ENCODE data around the gene RRP9. TPM values are rescaled to one million over a fixed set of nuclear protein-coding genes. Genes with fewer than 3 reads are reported as not detected.
"Not testable (repeated sequence)": the region's sequence is repeated elsewhere in the genome, so short reads cannot be mapped to it uniquely, and the experiment has no call there.

The RRP9 gene
- total RNA-seq, 1 donor, result 32.3 TPM

DNA sequence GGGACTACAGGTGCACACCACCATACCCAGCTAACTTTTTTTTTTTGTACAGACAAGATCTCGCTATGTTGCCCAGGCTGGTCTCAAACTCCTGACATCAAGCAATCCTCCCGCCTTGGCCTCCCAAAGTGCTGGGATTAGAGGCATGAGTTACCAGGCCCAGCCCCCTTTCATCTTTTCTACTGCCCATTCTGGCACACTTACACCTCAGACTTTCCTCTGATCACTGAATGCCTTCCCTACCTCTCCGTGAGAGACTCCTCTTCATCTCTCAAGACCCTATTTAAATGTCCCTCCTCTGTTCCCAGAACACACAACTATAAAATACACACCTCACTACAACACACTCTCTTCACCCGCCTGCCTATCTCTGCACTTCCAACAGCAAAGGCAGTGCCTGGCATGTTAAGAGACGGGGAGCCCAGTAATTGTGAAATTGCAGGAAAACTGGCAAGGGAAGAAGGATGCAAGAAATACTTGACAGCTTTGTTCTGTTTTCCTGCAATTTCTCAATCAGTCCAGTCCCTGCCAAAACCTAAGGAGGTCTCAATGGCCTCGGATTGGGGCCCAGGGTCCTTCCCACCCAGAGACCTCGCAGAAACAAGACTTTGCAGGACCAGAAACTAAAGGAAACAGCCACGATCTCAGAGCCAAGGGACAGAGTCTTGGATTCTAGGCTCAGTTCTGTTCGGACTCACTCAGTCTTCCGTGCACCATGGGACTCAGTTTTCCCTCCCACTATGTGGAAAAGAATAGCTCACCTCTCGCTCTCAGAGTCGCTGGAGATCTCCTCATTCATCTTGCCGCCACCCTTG, 849 bp downstream of the RRP9 start:
- no peak for DNase-seq (ENCODE audit: low read depth in 2 of 3, low spot score in 2 of 3)

DNA sequence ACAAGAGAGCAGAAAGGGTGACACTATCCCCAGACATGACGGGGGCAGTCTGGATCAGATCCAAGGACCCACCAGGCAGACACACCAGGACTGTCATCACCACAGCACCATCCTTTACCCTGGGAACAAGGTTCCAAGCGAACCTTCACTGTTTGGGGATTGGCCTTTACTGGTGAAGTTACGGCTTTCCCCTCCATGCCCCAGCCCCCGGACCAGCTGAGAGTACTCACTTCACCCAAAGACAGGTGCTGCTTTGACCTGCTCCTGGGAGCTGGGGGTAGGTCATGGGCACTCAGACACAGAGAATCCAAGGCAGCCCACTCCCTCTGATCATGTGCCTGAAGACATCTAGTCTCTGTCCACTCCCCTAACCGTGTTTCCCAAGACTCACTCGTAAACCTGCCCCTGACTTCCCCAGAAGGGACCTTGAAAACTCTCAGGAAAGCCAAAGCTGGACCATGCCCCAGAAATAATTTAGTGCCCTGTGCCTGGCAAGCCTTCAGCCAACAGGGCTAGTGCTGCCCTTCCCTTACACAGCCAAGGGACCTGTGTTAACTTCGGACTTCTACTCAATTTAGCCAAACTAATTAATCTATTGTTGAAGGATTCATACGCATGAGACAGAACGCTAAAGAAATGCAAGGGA, 2.8 kb downstream of the RRP9 start:
- no peak for DNase-seq (ENCODE audit: low read depth in 2 of 3, low spot score in 2 of 3)

DNA sequence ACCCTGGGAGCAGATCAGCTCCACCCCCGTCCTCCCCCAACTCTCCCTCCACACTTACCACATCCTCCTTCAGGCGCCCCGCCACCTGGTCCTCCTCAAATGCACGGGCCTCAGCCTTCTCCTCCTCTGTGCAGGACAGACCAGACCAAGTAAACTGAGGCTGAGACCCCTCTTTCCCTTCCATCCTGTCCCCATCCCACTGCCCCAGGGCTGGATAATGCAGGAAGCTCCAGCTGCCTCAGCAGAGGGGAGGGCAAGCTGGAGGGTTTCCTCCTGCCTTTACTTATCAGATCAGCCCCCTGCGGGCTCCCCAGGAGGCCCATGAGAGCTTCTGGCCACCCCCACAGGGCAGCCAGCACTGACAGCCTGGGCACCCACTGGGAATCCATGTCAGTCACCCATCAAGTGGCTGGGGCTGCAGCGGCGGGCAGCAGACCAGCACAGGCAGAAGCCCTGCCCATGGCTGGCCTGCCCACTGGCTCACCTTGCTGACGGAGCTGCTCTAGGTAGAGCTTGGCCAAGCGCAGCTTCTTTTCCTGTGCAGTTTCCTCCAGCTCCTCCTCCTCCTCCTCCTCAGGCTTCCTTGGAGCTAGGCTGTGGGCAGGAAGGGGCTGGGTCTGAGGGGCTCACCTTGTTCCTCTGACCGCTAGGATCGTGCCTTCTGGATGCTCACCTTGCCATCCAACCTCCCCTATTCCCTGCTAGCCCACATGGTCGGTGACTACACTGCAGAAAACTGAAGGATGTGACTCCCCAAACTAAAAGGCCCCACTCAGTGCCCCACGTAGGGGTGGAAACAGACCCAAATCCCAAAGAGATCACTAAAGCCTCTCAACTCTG, 3.9 kb downstream of the RRP9 start:
- DNase-seq (ENCODE audit: low read depth in 2 of 3, low spot score in 2 of 3), result no peak

DNA sequence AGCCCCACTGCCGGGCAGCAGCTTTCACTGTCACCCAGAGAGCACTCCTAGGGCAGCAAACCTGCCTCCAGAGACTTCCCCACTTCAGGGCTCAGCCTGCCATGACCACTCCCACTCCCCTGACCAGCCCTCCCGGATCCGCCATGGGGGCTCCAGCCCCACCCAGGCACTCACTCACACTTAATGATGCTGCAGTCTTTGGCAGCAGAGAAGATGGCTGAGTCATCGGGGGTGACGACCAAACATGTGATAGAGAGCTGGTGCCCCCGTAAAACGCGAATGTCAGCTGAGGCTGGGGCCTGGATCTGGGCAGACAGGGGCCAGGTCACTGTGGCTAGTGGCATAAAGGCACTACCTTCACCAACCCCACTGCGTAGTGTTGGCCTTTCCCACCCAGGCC, 4.7 kb downstream of the RRP9 start:
- no peak for DNase-seq (ENCODE audit: low read depth in 2 of 3, low spot score in 2 of 3)

DNA sequence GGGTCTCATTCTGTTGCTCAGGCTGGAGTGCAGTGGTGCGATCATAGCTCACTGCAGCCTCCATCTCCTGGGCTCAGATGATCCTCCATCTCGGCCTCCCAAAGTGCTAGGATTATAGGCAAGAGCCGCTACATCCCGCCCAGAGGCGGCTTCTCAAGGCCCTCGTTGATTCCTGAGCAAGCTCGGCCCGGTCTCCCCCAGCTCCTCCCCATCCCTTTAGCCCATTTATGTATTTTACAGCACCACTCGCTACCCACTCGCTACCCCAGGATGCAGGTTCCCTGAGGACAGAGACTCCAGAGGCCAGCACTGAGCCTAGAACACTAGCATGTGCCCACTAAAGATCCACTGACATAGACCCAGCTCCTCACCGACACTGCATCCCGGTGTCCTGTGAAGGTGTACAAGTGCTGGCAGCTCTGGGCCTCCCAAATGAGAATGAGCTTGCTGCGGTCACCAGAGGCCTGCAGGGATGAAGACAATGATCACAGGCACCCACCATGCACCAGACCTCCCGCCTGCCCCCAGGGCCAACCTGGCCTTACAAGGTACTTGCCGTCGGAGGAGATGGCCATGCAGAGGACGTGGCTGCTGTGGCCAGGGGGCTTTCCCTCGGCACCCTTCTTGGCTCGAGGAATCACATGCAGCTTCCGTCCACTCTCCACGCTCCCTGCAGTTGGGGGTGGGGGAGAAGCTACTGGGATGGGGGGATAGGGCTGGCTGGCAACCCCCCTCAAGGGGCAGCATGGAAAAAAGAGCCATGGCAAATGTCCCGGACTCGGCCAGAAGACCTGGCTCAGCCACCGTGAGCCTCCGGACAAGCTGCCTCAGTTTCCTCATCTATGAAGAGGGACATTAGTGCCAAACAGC, 5.6 kb downstream of the RRP9 start:
- DNase-seq (ENCODE audit: low read depth in 2 of 3, low spot score in 2 of 3), result no peak

DNA sequence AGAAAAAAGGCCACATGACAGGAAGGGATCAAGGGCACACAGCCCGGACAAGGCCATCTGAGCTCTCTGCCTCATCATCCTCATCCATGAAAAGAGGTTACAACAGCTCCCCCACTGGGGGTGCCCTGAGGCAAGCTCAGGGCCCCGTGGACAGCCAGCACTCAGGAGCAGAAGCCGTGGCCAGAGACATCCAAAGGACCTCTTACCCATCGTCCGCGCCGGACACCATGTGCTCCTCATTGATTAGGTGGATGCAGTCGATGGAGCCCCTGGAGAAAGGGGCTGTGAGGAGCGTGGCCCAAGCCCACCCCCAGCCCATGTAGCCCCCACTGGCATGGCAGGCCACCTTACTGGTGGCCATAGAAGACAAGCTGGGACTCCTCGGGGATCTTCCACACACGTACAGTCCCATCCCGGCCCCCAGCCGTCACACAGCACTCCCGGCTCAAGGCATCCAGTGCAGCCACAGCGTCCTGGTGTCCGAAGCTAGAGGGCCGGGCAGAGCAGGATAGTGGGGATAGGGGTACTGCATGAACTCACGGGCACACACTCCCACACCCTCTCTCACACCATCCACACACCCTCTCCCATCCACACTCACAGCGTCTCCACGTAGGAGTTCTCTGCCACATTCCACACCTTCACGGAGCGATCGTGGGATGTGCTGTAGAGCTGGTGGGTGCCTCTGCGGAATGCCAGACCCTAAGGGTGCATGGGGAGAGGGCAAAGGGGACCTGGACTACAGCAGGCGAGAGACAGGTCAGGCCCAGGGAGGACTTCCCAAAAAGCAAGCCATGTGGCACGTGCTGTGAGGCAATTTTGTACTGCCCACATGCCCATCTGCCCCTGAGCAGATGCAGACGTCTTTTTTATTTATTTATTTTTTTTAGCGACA, 6.5 kb downstream of the RRP9 start:
- no peak for DNase-seq (ENCODE audit: low read depth in 2 of 3, low spot score in 2 of 3)

DNA sequence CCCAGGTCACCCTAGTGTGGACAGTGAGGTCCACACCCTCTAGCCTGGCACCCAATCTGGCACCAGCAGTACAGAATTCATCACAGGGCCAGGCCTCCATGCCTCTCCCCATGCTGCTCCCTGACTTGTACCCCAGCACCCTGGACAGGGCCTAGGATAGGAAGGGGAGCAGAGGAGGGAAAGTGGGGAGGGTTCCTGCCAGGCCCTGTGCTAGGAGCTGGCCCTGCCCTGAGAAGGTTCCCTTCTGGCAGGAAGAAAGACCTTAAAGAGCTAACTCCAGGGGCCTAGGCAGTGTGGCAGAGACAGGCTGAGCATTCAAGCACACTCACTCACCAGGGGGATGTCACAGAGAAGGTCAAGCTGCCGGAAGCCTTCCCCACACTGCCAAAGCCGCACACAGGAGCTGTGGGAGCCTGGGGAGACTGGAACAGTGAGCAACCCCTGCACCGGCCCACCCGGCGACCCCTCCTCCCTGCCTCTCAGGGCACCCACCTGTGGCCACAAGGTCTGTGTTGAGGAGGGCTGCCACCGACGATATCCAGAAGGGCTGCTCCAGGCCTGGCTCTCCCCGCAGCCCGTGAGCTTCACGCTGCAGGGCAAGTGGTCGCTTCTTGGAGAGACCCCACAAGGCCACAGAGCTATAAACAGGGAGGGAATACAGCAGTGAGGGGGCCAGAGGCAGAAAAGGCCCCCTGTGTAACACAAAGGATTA, 7.4 kb downstream of the RRP9 start:
- DNase-seq (ENCODE audit: low read depth in 2 of 3, low spot score in 2 of 3), result no peak

DNA sequence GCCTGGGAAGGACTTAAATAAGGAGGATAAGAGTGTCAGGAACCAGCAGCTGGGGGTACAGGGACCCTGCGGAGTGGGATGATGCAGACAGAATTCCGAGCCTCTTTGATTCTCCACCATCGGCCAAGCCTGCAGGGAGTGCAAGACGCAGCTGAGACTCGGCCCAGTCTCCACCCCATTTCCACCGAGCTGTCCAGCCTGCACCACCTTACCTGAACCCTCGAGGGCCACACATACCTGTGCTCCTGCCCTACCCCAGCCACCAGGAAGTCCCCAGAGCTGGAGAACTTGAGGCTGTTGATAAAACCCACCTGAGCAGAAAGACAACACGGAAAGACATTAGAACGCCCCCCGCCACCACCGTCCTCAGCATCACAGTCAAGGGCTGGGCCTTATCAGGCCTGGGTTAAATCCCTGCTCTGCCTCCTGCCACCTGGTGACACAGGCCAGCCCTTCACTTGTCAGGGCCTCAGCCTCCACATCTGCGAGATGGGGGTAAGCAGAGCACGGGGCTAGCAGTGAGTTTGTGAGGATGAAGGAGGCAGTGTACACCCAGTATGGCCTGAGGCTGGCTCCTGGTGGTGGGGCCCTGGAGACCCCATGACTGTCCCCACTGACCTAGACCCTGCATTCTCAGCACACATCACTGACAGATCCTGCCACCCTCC, 8.1 kb downstream of the RRP9 start:
- DNase-seq (ENCODE audit: low read depth in 2 of 3, low spot score in 2 of 3), result no peak

DNA sequence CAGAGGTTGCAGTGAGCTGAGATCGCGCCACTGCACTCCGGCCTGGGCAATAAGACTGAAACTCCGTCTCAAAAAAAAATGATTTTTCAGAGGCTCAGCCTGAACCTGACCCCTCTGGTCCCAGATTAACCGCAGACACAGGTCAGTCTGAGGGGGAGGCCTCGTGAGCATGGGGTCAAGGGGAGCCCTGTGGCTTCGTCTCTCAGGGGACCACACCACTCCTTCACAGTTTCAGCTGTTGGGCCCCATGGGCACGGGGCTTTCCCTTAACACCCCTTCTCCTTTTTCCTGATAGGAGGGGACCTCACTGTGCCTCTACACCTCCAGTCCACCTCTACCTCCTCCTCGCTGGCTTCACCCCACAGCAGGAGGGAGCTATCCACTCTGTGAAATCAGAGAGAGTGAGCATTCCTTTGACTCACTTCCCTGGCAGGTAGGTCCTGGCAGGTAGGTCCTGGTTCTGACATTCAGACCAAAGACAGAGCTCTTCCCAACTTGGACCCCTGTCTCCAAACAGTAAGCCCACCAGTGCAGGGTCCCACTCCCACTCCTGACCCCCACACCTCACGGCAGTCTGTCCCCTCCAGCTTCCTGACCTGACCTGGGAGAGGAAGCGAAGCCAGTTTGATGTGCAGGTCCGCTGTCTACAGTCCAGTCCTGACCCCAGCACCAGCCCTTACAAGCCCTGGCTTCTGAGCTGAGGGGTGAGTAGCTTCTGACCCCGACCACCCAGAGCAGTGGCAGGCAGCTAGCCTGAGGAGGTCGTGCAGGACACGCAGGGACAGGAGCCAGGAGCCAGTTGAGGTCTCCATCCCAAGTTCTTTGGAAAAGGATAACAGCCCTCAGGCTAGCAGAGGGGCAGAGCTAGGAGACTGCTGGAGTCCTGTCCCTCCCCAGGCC, 9.0 kb downstream of the RRP9 start:
- DNase-seq (ENCODE audit: low read depth in 2 of 3, low spot score in 2 of 3), result no peak

DNA sequence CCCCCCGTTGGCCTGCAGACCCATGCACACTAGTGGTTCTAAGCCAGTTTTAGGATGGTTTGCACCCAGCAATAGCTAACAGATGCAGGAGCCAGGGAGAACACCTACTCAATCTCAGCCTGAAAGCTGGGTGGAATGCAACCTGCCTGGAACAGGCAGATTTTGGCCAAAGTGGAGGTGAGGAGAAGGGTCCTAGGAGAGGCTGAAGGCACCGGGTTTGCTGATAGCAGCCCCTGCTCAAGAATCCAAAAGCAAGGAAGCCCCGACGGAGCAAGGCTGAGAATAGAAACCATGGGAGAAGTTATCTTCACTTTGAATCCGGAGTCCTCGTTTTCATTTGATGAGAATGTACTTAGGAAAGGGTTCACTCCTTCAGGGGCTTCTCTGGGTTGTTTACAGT, 9.9 kb downstream of the RRP9 start:
- no peak for DNase-seq (ENCODE audit: low read depth in 2 of 3, low spot score in 2 of 3)

DNA sequence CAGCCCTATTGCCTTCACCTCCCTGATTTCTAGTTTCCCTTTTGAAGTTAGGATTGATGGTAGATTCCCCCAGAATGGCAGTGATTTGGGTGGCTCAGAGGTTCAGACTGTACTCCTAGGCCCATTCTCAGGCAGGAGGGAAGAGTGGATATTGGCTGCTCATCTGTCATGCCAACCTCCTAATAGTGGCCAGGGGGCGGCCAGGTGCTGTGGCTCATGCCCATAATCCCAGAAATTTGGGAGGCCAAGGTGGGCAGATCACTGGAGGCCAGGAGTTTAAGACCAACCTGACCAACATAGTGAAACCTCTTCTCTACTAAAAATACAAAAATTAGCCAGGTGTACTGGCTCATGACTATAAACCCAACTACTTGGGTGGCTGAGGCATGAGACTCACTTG, 11.3 kb downstream of the RRP9 start:
- no peak for DNase-seq (ENCODE audit: low read depth in 2 of 3, low spot score in 2 of 3)

DNA sequence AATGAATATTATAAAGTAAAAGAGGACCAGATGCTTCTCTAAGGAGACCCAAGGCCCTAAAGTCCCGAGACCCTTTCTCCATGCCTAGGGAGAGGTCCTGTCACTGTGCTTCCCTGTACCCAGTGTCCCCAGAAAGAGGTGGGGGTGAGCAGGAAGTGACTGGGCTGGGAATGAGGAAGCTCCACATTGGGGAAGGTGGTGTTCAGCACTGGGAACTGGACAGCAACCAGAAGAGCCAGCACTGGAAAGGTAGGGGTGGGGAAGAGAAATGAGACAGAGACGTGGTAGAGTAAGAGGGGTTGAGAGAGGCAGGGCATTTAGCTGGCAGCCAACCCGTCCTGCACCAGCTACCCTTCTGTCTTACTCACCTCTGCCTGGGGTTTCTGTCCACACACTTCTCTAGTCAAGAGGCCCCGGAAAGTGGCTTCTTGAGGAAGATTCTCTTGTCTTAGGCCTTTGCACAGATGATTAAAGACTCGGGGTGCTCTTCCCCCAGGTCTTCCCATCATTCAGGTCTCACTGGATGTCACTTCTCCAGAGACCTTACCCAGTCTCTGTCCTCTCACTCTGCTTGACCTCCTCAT, 12.2 kb downstream of the RRP9 start:
- DNase-seq (ENCODE audit: low read depth in 2 of 3, low spot score in 2 of 3), result no peak

DNA sequence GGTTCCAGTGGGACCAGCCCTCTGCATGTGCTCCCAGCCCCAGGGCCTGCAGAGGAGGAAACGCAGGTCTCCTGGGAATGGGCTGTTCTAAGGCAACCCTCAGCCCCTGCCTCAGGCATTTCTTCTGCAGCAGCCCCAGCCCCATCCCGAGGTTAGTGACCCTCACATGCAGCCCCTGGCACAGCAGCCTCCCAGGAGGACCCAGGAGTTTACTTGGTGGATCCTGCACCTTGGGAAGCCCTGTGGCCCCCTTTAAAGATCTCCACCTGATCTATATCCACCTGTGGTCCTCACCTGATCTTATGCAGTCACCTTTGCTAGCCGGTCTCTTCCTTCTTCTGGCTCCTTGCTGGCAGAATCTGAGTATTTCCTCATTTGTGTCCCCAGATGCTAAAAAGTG, 12.7 kb downstream of the RRP9 start:
- not testable (repeated sequence) for DNase-seq (ENCODE audit: low read depth in 2 of 3, low spot score in 2 of 3)

DNA sequence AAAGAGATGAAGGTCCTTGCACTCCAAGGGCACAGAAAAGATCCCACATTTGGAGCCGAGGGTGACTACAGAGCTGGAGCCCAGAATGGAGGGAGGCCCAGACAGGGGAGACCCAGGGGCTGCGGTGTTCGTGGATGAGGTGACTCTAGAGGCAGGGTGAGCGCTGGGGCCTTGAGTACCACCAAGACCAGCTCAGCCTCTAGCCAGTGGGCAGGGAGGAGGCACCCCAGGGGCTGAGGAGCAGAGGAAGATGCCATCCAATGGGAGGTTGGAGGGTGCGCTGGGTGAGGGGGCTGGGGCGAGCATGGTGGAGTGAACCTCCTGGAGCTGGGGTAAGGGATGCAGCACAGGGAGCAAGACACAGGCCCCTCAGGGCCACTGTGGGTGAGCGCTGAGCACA, 13.3 kb downstream of the RRP9 start:
- no peak for DNase-seq (ENCODE audit: low read depth in 2 of 3, low spot score in 2 of 3)

DNA sequence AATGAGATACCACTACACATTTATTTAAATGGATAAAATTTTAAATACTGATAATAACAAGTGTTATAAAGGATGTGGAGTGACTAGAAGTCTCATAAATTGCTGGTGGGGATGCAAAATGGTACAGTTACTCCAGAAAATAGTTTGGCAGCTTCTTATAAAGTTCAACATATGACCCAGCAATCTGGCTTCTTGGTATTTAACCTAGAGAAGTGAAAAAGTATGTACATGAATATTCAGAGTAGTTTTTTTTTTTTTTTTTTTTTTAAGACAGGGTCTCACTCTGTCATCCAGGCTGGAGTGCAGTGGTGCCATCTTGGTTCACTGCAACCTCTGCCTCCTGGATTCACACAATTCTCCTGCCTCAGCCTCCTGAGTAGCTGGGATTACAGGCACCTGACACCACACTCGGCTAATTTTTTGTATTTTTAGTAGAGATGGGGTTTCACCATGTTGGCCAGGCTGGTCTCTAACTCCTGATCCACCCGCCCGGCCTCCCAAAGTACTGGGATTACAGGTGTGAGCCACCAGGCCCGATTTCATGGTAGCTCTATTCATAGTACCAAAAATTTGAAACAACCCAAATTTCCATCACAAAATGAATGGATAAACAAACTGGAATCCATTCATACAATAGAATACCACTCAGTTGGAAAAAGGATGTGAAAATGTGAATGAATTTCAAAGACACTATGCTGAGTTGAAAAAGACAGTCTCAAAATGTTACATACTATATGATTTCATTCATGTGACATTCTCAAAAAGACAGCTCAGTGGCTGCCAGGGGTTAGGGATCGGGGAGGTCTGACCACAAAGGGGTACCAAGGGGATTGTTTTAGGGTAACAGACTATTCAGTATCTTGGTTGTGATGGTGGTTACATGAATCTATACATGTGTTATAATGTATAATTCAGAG, 14.4 kb downstream of the RRP9 start:
- DNase-seq (ENCODE audit: low read depth in 2 of 3, low spot score in 2 of 3), result no peak

DNA sequence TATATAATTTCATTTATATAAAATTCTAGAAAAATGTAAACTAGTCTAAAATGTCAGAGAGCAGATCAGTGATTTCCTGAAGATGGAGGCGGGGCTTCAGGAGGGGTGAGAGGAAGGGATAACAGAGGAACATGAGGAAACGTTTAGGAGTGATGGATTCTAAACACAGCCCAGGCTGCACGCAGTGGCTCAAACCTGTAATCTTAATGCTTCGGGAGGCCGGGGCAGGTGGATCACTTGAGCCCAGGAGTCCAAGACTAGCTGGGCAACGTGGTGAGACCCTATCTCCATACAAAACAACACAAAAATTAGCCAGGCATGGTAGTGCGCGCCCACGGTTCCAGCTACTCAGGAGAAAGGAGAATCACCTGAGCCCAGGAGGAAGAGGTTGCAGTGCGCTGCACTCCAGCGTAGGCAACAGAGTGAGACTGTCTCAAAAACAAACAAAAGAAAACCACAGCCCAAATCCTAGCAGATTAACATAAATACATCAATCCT, 20.6 kb downstream of the RRP9 start:
- DNase-seq (ENCODE audit: low read depth in 2 of 3, low spot score in 2 of 3), result no peak
